HEK293 (cell line): ENCODE results near the gene KDM3B.

Source experiments
- CTCF ChIA-PET: fragments of 350-600 bp; formaldehyde crosslinking; extraction: SDS; loops from one replicate; lab custom pipeline; 2021; ENCODE audit warnings: antibody characterized with exemption; lab: Yijun Ruan, JAX
- POLR2A ChIA-PET: fragments of 300-600 bp; formaldehyde crosslinking; extraction: SDS; loops from one replicate; lab custom pipeline; 2020; ENCODE audit warnings: antibody characterized with exemption, inconsistent platforms; lab: Yijun Ruan, JAX
- H3K27ac ChIP-seq: fragments of 200-500 bp; sonication (Bioruptor generic); 2 replicates; pipeline ENCODE4 v1.5.1; 2014; ENCODE audit warnings: low read depth, low read length, control low read depth, inconsistent platforms; ENCODE audit errors: extremely low read depth
- H3K36me3 ChIP-seq, 2 experiments: fragments of 200-500 bp in 1 of 2; sonication (Bioruptor generic) in 1 of 2; 1 replicate in 1 of 2; 2 replicates in 1 of 2; pipeline ENCODE4 v1.5.1; 2014 to 2017; ENCODE audit warnings: inconsistent platforms in 2 of 2, low read length in 2 of 2; ENCODE audit not compliant: control insufficient read depth in 2 of 2, insufficient read depth in 1 of 2
- H3K4me1 ChIP-seq: fragments of 200-500 bp; sonication (Bioruptor generic); 2 replicates; pipeline ENCODE4 v1.5.1; 2014; ENCODE audit warnings: mild to moderate bottlenecking, low read length, inconsistent platforms; ENCODE audit not compliant: control insufficient read depth, insufficient read depth
- H3K4me3 ChIP-seq: 2 replicates; pipeline ENCODE4 v1.5.1; 2011; ENCODE audit warnings: low read depth, mild to moderate bottlenecking, control low read depth, low read length, moderate library complexity
- H3K9me3 ChIP-seq: fragments of 200-500 bp; sonication (Bioruptor generic); 2 replicates; pipeline ENCODE4 v1.5.1; 2014; ENCODE audit warnings: low read depth, low read length, inconsistent platforms; ENCODE audit not compliant: control insufficient read depth, insufficient read depth
- KLF10 ChIP-seq: fragments of 450-650 bp; IDR thresholded peaks from 2 replicates; pipeline ENCODE4 v1.5.1; 2018; ENCODE audit warnings: missing biosample characterization, mild to moderate bottlenecking, missing genetic modification characterization
- KLF16 ChIP-seq: fragments of 450-650 bp; formaldehyde crosslinking; IDR thresholded peaks from 2 replicates; pipeline ENCODE4 v1.5.1; 2017; ENCODE audit warnings: missing biosample characterization, missing genetic modification characterization
- KLF8 ChIP-seq: fragments of 450-650 bp; formaldehyde crosslinking; IDR thresholded peaks from 2 replicates; pipeline ENCODE4 v1.5.1; 2016; ENCODE audit warnings: missing biosample characterization, missing genetic modification characterization
- KLF9 ChIP-seq: fragments of 450-650 bp; formaldehyde crosslinking; IDR thresholded peaks from 2 replicates; pipeline ENCODE4 v1.5.1; 2016; ENCODE audit warnings: missing biosample characterization, missing genetic modification characterization, low read depth
- WT1 ChIP-seq: fragments of 450-650 bp; formaldehyde crosslinking; IDR thresholded peaks from 2 replicates; pipeline ENCODE4 v1.5.1; 2016; ENCODE audit warnings: missing biosample characterization, missing genetic modification characterization
- YY1 ChIP-seq: fragments of 450-650 bp; formaldehyde crosslinking; IDR thresholded peaks from 2 replicates; pipeline ENCODE4 v1.5.1; 2018; ENCODE audit warnings: missing biosample characterization, missing genetic modification characterization
- ZBTB7A ChIP-seq: fragments of 450-650 bp; formaldehyde crosslinking; IDR thresholded peaks from 2 replicates; pipeline ENCODE4 v1.5.1; 2016; ENCODE audit warnings: low read depth, missing biosample characterization, missing genetic modification characterization
- ZEB2 ChIP-seq: fragments of 450-650 bp; formaldehyde crosslinking; IDR thresholded peaks from 2 replicates; pipeline ENCODE4 v1.5.1; 2016; ENCODE audit warnings: missing biosample characterization, missing genetic modification characterization
- ZIC2 ChIP-seq: fragments of 450-650 bp; formaldehyde crosslinking; IDR thresholded peaks from 2 replicates; pipeline ENCODE4 v1.5.1; 2016; ENCODE audit warnings: missing biosample characterization, missing genetic modification characterization
- ZNF10 ChIP-seq: fragments of 450-650 bp; formaldehyde crosslinking; IDR thresholded peaks from 2 replicates; pipeline ENCODE4 v1.5.1; 2017; ENCODE audit warnings: missing biosample characterization, missing genetic modification characterization
- ZNF114 ChIP-seq: fragments of 450-650 bp; formaldehyde crosslinking; IDR thresholded peaks from 2 replicates; pipeline ENCODE4 v1.5.0; 2017; ENCODE audit warnings: missing biosample characterization, missing genetic modification characterization
- ZNF2 ChIP-seq: fragments of 450-650 bp; formaldehyde crosslinking; IDR thresholded peaks from 2 replicates; pipeline ENCODE4 v1.5.1; 2016; ENCODE audit warnings: missing biosample characterization, missing genetic modification characterization
- ZNF211 ChIP-seq: fragments of 450-650 bp; formaldehyde crosslinking; IDR thresholded peaks from 2 replicates; pipeline ENCODE4 v1.5.1; 2016; ENCODE audit warnings: low read depth, missing biosample characterization, missing genetic modification characterization
- ZNF223 ChIP-seq: fragments of 450-650 bp; formaldehyde crosslinking; IDR thresholded peaks from 2 replicates; pipeline ENCODE4 v1.5.1; 2016; ENCODE audit warnings: missing biosample characterization, missing genetic modification characterization
- ZNF239 ChIP-seq: fragments of 450-650 bp; formaldehyde crosslinking; IDR thresholded peaks from 2 replicates; pipeline ENCODE4 v1.5.1; 2016; ENCODE audit warnings: missing biosample characterization, missing genetic modification characterization
- ZNF274 ChIP-seq, 2 experiments: fragments of 200-500 bp in 1 of 2; fragments of 450-650 bp in 1 of 2; sonication (Bioruptor generic) in 1 of 2; formaldehyde crosslinking in 1 of 2; IDR thresholded peaks; 2 replicates each; pipeline versions ENCODE4 v1.5.1 to v1.6.1; 2014 to 2016; ENCODE audit warnings: borderline replicate concordance in 1 of 2, inconsistent platforms in 1 of 2, low read length in 1 of 2, missing biosample characterization in 1 of 2, missing genetic modification characterization in 1 of 2
- ZNF335 ChIP-seq: fragments of 450-650 bp; formaldehyde crosslinking; conservative IDR thresholded peaks from 2 replicates; pipeline ENCODE4 v1.5.1; 2016; ENCODE audit warnings: missing biosample characterization, missing genetic modification characterization
- ZNF398 ChIP-seq: fragments of 450-650 bp; formaldehyde crosslinking; IDR thresholded peaks from 2 replicates; pipeline ENCODE4 v1.5.1; 2017; ENCODE audit warnings: missing biosample characterization, missing genetic modification characterization
- ZNF488 ChIP-seq: fragments of 450-650 bp; formaldehyde crosslinking; IDR thresholded peaks from 2 replicates; pipeline ENCODE4 v1.5.1; 2016; ENCODE audit warnings: missing biosample characterization, missing genetic modification characterization
- ZNF501 ChIP-seq: fragments of 450-650 bp; formaldehyde crosslinking; IDR thresholded peaks from 2 replicates; pipeline ENCODE4 v1.5.1; 2016; ENCODE audit warnings: missing biosample characterization, missing genetic modification characterization
- ZNF571 ChIP-seq: fragments of 450-650 bp; formaldehyde crosslinking; IDR thresholded peaks from 2 replicates; pipeline ENCODE4 v1.5.0; 2017; ENCODE audit warnings: missing biosample characterization, missing genetic modification characterization
- ZNF596 ChIP-seq: fragments of 450-650 bp; IDR thresholded peaks from 2 replicates; pipeline ENCODE4 v1.5.0; 2018; ENCODE audit warnings: missing biosample characterization, mild to moderate bottlenecking, missing genetic modification characterization, moderate library complexity
- ZNF629 ChIP-seq: fragments of 450-650 bp; formaldehyde crosslinking; IDR thresholded peaks from 2 replicates; pipeline ENCODE4 v1.5.1; 2017; ENCODE audit warnings: missing biosample characterization, missing genetic modification characterization
- ZNF645 ChIP-seq: fragments of 450-650 bp; formaldehyde crosslinking; IDR thresholded peaks from 2 replicates; pipeline ENCODE4; 2016; ENCODE audit warnings: missing biosample characterization, missing genetic modification characterization
- ZNF660 ChIP-seq: fragments of 450-650 bp; IDR thresholded peaks from 2 replicates; pipeline ENCODE4 v1.5.1; 2018; ENCODE audit warnings: missing biosample characterization, mild to moderate bottlenecking, missing genetic modification characterization
- ZSCAN4 ChIP-seq: fragments of 450-650 bp; formaldehyde crosslinking; IDR thresholded peaks from 2 replicates; pipeline ENCODE4 v1.5.1; 2017; ENCODE audit warnings: missing biosample characterization, missing genetic modification characterization
- TF ChIP-seq, protein P1 (sequence below): fragments of 450-650 bp; formaldehyde crosslinking; IDR thresholded peaks from 2 replicates; pipeline ENCODE4 v1.5.1; 2016; ENCODE audit warnings: missing biosample characterization, missing genetic modification characterization

The KDM3B gene

DNA sequence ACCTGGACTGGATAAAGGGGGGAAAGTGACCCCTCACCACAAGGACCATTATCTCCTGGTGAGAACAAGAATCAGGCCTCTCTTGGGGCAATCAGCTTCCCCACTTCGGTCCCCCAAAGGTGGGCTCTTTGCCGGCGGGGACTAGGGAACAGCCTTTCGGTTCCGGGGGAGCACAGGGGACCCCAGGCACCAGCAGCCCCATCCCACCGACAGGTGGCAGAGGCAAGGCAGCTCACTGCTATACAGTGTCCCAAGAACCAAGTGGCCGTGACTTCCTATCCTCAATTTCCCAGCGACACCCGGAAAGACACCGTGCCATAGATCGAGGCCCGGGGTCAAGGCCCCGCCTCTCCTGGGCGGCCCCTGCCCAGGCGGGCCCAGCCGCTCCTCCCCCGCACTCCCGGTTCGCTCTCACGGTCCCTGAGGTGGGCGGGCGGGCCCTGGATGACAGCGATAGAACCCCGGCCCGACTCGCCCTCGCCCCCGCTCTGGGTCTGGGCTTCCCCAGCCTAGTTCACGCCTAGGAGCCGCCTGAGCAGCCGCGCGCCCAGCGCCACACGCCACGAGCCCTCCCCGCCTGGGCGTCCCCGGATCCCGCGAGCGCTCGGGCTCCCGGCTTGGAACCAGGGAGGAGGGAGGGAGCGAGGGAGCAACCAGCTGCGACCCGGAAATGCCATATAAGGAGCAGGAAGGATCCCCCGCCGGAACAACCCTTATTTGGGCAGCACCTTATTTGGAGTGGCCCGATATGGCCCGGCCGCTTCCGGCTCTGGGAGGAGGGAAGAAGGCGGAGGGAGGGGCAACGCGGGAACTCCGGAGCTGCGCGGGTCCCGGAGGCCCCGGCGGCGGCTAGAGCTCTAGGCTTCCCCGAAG is 112.1 kb downstream of the KDM3B start (continued):
- TF ChIP-seq KLF16: no peak; the same call in none of the 2 replicates
- TF ChIP-seq ZNF2: 0 out of 2 replicates have a peak, but pooled peaks have one; percentile 29
- peak; percentile 52 for TF ChIP-seq YY1 (tag by site-specific recombination)
- TF ChIP-seq KLF10 (tag by site-specific recombination): peak; percentile 48
- TF ChIP-seq KLF9 (tag by site-specific recombination): peak; percentile 89
- TF ChIP-seq, protein P1, sequence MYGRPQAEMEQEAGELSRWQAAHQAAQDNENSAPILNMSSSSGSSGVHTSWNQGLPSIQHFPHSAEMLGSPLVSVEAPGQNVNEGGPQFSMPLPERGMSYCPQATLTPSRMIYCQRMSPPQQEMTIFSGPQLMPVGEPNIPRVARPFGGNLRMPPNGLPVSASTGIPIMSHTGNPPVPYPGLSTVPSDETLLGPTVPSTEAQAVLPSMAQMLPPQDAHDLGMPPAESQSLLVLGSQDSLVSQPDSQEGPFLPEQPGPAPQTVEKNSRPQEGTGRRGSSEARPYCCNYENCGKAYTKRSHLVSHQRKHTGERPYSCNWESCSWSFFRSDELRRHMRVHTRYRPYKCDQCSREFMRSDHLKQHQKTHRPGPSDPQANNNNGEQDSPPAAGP: peak; percentile 49
- TF ChIP-seq KLF8 (tag by site-specific recombination): peak; percentile 99
- no peak for TF ChIP-seq ZNF223
- TF ChIP-seq ZNF335: peak; percentile 96
- TF ChIP-seq ZNF239 (tag by site-specific recombination): no peak
- peak; percentile 51; the same call in 1 of the 2 replicates for TF ChIP-seq ZNF398 (tag by site-specific recombination)
- TF ChIP-seq ZSCAN4 (tag by site-specific recombination): no peak
- no peak for TF ChIP-seq ZNF488 (tag by site-specific recombination)

- ChIA-PET CTCF (interaction anchor here (0.6 to 6.4 kb wide), 16 partner anchors 11 to 147 kb away, joined by 3 to 57 read pairs (median 4); partner anchors contain the start of gene REEP2), POLR2A (interaction anchor here (0.6 to 3.4 kb wide), 25 partner anchors 9 to 808 kb away, joined by 3 to 25 read pairs (median 5); partner anchors contain the start of genes CDC23, CDC25C, ETF1 and FAM53C)
- Histone ChIP-seq H3K4me1 (peaks cover 4% of the 10 kb centered on the region; the same call in 1 of the 2 replicates), H3K36me3 (peaks cover 0 to 8% of the 10 kb centered on the region in 2 experiments; a peak in 1 of 3 replicates), H3K27ac (peak within 1 kb of the TSS; percentile 94), H3K4me3 (peak within 1 kb of the TSS; percentile 88), H3K9me3 (no peaks in the 10 kb centered on the region)
- TF ChIP-seq ZNF114: no peak
- no peak for TF ChIP-seq ZNF571
- peak; percentile 51; the same call in 1 of the 2 replicates for TF ChIP-seq ZNF10 (tag by site-specific recombination)
- TF ChIP-seq ZNF660 (tag by site-specific recombination): peak; percentile 61; the same call in 1 of the 2 replicates
- TF ChIP-seq ZNF274 (IDR thresholded peaks at IDR 0.05; ENCODE audit: low read length): no peak
- no peak for TF ChIP-seq ZNF274 (tag by site-specific recombination; IDR thresholded peaks at IDR 0.05; ENCODE audit: borderline replicate concordance)
- peak; percentile 19; the same call in 1 of the 2 replicates for TF ChIP-seq ZNF645 (tag by site-specific recombination)
- peak; percentile 75 for TF ChIP-seq ZNF629 (tag by site-specific recombination)
- peak; percentile 59; the same call in 1 of the 2 replicates for TF ChIP-seq ZBTB7A
- 0 out of 2 replicates have a peak, but pooled peaks have one; percentile 12 for TF ChIP-seq ZEB2
- TF ChIP-seq WT1 (tag by site-specific recombination): no peak
- no peak for TF ChIP-seq ZNF488 (tag by site-specific recombination)
- TF ChIP-seq ZIC2 (tag by site-specific recombination): 0 out of 2 replicates have a peak, but pooled peaks have one; percentile 8
- TF ChIP-seq ZNF501 (tag by site-specific recombination): peak; percentile 61; the same call in 1 of the 2 replicates
- TF ChIP-seq ZNF211: no peak
- TF ChIP-seq ZNF596 (tag by site-specific recombination): no peak
Measured at GRCh38 chr5:138465261-138466124, 113.0 kb downstream of the KDM3B start, which contains the start of gene EGR1. Gene EGR1 (plus strand): TSS chr5:138465479. CDS start chr5:138465762, 283 bp downstream.
